Measurements from ENCODE around the gene PM20D2.

The PM20D2 gene

DNA sequence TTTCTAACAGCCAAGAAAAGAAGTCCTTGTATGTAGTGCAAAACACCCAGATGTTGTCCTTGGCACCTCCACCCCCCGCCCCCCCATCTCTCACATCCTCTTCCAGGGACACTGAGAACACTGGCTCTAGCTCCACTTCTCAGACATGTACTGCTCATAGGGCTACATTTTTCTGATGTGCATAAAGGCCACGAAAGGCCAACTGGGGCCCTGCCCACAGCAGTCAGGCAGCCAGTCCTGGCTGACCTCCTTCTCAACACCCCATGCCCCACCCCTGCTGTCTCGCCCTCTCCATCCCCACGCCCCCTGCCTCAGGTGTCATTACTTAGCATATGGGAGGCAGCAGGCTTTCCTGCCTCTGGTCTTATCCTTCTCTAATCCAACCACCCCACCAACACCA is 60.0 kb downstream of the PM20D2 start:
- DNase-seq = no peak

DNA sequence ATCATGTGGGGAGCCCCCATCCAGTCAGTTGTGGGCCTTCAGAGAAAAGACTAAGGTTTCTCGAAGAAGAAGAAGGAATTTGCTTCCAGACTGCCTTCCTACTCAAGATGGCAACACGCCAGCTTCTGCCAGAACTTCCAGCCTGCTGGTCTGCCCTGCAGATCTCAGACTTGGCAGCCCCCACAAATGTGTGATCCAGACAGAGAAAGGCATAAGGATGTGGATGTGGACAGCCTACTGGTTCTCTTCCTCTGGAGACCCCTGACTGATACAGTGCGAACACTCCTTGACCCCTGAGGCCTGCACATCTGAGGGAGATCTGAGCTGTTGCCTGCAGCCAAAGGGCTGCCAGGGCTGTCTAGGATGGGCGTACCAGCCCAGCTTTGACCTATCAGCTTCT is 62.7 kb downstream of the PM20D2 start:
- no peak for DNase-seq

DNA sequence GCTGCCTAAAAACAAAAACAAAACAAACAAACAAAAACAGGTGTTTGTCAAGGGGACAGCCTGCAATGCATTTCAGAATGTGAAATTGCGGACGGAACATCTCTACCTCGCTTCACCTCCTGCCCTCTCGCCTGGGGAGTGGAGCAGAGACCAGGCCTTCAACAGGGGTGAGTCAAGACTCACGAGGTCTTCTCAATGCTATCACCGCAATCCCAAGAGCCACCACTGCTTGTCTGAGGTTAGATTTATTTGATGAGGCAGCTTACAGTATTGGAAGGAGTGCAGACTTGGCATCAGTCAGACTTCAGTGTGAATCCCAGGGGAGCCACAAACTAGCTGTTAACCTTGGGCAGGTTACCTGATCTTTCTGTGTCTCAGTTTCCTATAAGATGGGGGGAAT is 63.6 kb downstream of the PM20D2 start:
- no peak for DNase-seq

DNA sequence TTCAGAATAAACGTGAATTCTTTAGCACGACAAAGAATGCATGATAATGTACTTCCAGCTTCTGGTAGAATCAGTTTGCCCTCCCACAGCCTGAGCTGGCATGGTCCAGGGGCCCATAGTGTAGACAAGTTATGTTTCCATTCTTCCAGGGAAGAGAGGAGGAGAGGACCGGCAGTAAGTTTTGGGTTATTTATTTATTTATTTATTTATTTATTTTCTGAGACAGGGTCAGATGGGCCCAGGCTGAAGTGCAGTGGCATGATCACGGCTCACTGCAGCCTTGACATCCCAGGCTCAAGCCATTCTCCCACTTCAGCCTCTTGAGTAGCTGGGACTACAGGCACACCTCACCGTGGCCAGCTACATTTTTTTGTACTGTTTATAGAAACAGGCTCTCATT is 66.6 kb downstream of the PM20D2 start:
- no peak for DNase-seq

GRCh38 chr6:89214197-89214596 is 68.3 kb downstream of the PM20D2 start:
- DNase-seq = no peak
